AG09319 (cell line): ENCODE data around the gene RAPGEF1.

Experiments used
- DNase-seq: peaks from one replicate; pipeline ENCODE4 v3.0.0-alpha.2; 2010; ENCODE audit warnings: low read depth; ENCODE audit errors: extremely low read depth
- CTCF ChIP-seq: IDR thresholded peaks from 2 replicates; pipeline ENCODE4 v1.5.1; 2011; ENCODE audit warnings: low read depth, mild to moderate bottlenecking, inconsistent platforms, low read length, moderate library complexity

The RAPGEF1 gene

GRCh38 chr9:131734165-131734610 is 5.7 kb downstream of the RAPGEF1 start:
- no peak for TF ChIP-seq CTCF
- DNase-seq, result no peak

GRCh38 chr9:131733541-131734061 is 6.3 kb downstream of the RAPGEF1 start:
- no peak for TF ChIP-seq CTCF
- peak; percentile 82 for DNase-seq

- no peak for TF ChIP-seq CTCF
- DNase-seq, result no peak
Observed at GRCh38 chr9:131732636-131733289, 7.1 kb downstream of the RAPGEF1 start.

GRCh38 chr9:131732061-131732526 is 7.8 kb downstream of the RAPGEF1 start:
- no peak for TF ChIP-seq CTCF
- peak; percentile 54 for DNase-seq

GRCh38 chr9:131731644-131732043 is 8.2 kb downstream of the RAPGEF1 start:
- DNase-seq, result no peak
- TF ChIP-seq CTCF, result no peak

- no peak for TF ChIP-seq CTCF
Observed at GRCh38 chr9:131731237-131731636, 8.6 kb downstream of the RAPGEF1 start.

GRCh38 chr9:131728961-131729360 is 10.9 kb downstream of the RAPGEF1 start:
- TF ChIP-seq CTCF, result no peak
- no peak for DNase-seq

More at GRCh38 chr9:131731237-131731636, 8.6 kb downstream of the RAPGEF1 start:
- no peak for DNase-seq
